Testis (tissue), 2 donors: Measurements from ENCODE around the gene HNMT.
"Not testable (repeated sequence)": the region's sequence is repeated elsewhere in the genome, so short reads cannot be mapped to it uniquely, and the experiment has no call there.

Source experiments
- POLR2A ChIP-seq: fragments of 450-650 bp; IDR thresholded peaks from one replicate; pipeline ENCODE4 v1.6.1; 2017; ENCODE audit warnings: antibody characterized with exemption, mild to moderate bottlenecking, moderate library complexity
- TF ChIP-seq, protein P1 (sequence below), 3 experiments: fragments of 450-650 bp in 2 of 3; fragments of 200-600 bp in 1 of 3; sonication (generic) in 1 of 3; IDR thresholded peaks; one replicate each; pipeline ENCODE4 v1.5.1; 2016 to 2019; ENCODE audit warnings: antibody characterized with exemption in 3 of 3, mild to moderate bottlenecking in 2 of 3, moderate library complexity in 1 of 3

DNA sequence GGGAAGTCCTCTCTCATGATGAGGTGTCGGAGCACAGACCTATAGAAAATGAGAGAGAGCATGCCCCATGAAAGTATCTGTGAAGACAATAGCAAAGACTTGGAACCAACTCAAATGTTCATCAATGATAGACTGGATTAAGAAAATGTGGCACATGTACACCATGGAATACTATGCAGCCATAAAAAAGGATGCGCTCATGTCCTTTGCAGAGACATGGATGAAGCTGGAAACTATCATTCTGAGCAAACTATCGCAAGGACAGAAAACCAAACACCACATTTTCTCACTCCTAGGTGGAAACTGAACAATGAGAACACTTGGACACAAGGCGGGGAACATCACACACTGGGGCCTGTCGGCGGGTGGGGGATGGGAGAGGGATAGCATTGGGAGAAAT lies 79.3 kb downstream of the HNMT start:
- TF ChIP-seq, protein P1, sequence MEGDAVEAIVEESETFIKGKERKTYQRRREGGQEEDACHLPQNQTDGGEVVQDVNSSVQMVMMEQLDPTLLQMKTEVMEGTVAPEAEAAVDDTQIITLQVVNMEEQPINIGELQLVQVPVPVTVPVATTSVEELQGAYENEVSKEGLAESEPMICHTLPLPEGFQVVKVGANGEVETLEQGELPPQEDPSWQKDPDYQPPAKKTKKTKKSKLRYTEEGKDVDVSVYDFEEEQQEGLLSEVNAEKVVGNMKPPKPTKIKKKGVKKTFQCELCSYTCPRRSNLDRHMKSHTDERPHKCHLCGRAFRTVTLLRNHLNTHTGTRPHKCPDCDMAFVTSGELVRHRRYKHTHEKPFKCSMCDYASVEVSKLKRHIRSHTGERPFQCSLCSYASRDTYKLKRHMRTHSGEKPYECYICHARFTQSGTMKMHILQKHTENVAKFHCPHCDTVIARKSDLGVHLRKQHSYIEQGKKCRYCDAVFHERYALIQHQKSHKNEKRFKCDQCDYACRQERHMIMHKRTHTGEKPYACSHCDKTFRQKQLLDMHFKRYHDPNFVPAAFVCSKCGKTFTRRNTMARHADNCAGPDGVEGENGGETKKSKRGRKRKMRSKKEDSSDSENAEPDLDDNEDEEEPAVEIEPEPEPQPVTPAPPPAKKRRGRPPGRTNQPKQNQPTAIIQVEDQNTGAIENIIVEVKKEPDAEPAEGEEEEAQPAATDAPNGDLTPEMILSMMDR (IDR thresholded peaks at IDR 0.05): not testable (repeated sequence)
- not testable (repeated sequence) for TF ChIP-seq POLR2A
